ENCODE measurements around the gene SDCCAG8. TPM values are rescaled to one million over a fixed set of nuclear protein-coding genes. Genes with fewer than 3 reads are reported as not detected.

The SDCCAG8 gene
- total RNA-seq, result 40.5 and 43.6 TPM in 2 replicates

DNA sequence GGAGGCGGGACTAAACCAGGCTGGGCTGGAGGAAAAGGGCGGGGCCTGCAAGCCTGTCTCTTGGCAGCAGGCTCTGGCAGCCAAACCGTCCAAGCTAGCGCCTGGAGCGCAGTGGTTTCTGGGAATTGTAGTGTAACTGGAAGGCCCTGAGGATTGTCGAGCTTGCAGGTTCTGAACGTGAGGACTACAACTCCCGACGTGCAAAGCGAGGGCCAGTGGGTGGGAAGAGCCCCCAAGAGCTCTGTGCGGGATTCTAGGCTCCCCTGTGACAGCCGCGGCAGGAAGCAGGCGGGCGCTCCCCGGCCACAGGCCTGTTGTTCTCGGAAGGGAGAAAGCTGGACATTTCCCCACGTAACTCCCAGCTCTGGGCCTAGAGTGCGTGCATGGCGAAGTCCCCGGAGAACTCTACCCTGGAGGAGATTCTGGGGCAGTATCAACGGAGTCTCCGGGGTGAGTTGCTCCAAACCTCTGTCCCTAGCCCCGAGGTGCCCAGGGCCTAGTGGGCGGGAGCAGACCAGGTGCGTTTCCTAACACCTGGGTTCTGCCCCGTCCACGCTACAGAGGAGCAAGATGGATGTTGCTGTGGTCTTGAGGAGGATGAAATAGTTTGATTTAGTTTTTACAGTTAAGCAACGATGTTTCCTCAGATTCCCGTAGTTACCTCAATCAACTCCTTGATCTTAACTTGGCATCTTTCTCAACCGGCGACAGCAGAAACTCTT lies at the start of gene SDCCAG8:
TSS of gene SDCCAG8 (plus strand) at position 251 of the 722 bp plus-strand sequence. CDS start at position 384, 133 bp downstream.

DNA sequence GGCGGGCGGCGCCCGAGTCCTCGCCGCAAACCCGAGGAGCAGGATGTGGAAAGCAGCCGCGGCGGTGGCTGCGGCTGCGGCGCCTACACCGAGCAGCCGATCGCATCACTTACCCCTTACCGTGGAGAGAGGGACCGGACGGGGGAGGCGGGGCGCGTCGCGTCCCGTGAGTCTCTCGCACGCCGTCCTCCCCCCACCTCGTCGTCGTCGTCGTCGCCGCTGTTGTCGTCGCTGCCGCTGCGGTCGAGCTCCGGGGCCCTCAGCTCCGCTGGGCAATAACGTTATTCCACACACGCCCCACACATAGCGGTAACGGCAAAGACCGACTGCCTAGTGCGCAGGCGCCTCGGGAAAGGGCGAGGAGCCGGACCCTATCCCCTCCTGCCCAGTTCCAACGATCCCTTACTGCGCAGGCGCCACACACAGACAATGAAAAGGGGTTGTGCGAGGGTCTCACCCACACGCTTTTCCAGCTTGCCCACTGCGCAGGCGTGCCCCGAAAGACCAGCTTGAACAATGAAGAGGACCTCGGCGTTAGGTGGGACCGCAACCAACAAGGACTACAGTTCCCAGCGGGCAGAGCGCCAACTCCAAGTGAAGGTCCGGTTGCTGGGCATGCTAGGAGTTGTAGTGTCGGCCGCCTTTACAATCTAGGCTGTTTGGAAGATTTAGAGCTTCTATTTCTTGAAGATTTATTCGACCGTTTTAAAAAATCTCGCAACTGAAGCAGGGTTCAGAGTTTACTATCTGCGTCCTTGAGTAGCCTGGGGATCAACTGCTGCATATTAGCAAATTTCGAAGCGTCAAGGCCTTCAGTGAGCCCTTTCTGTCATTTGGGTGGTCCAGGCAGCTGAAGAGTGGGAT lies 682 bp upstream of the SDCCAG8 start, which contains the start of gene CEP170:
TSS of gene CEP170 (minus strand) at position 355 of the 864 bp plus-strand sequence. CDS start 30,001 bp downstream, outside the sequence.

Small RNAs within 50 kb of the gene (small RNA-seq; reads per million reads assigned to genes)
- gene MIR4677, result not detected

Other genes with a start within 250 kb of the SDCCAG8 start
- 70.7 and 81.0 TPM in 2 replicates for gene CEP170, start 760 bp upstream of the SDCCAG8 start, total RNA-seq

All from articular chondrocyte of knee joint (primary cell).